ENCODE results near the gene RNASE13.

Gene RNASE13

GRCh38 chr14:21034707-21035106, at the start of gene RNASE13:
TSS of gene RNASE13 (minus strand) at chr14:21034807. CDS start at chr14:21034288, 519 bp downstream.
- no peak for DNase-seq

- no peak for DNase-seq
Observed at GRCh38 chr14:21084396-21084795, 49.8 kb upstream of the RNASE13 start.

- no peak for DNase-seq
Observed at GRCh38 chr14:21083565-21084325, 49.1 kb upstream of the RNASE13 start.

- DNase-seq = no peak
Observed at GRCh38 chr14:21081521-21082142, 47.0 kb upstream of the RNASE13 start.

GRCh38 chr14:21078726-21079125, 44.1 kb upstream of the RNASE13 start:
- DNase-seq = no peak

- no peak for DNase-seq
Observed at GRCh38 chr14:21078287-21078686, 43.7 kb upstream of the RNASE13 start.

GRCh38 chr14:21077672-21078071, 43.1 kb upstream of the RNASE13 start:
- no peak for DNase-seq

- DNase-seq = no peak
Observed at GRCh38 chr14:21075719-21076437, 41.3 kb upstream of the RNASE13 start.

GRCh38 chr14:21074398-21075272, 40.0 kb upstream of the RNASE13 start:
- no peak for DNase-seq

- no peak for DNase-seq
Observed at GRCh38 chr14:21073921-21074320, 39.3 kb upstream of the RNASE13 start.

- DNase-seq = no peak
Observed at GRCh38 chr14:21072781-21073339, 38.3 kb upstream of the RNASE13 start.

- DNase-seq = no peak
Observed at GRCh38 chr14:21072031-21072473, 37.4 kb upstream of the RNASE13 start.

- peak; percentile 60 for DNase-seq
Observed at GRCh38 chr14:21071225-21072030, 36.8 kb upstream of the RNASE13 start.

- peak; percentile 37 for DNase-seq
Observed at GRCh38 chr14:21070610-21071224, 36.1 kb upstream of the RNASE13 start.

GRCh38 chr14:21070083-21070609, 35.5 kb upstream of the RNASE13 start, which contains the start of gene ARHGEF40:
TSS of gene ARHGEF40 (plus strand) at chr14:21070304. CDS start at chr14:21070397, 93 bp downstream.
- DNase-seq = peak; percentile 46

- peak; percentile 42 for DNase-seq
Observed at GRCh38 chr14:21069388-21070082, 34.9 kb upstream of the RNASE13 start.

- peak; percentile 77 for DNase-seq
Observed at GRCh38 chr14:21068521-21069387, 34.1 kb upstream of the RNASE13 start.

- peak; percentile 34 for DNase-seq
Observed at GRCh38 chr14:21066882-21067502, 32.4 kb upstream of the RNASE13 start.
